HG03575 (cell line): ENCODE results near the gene AFAP1L1.

Experiments
- ATAC-seq: cut with Tn5 transposase; IDR thresholded peaks from one replicate; pipeline ENCODE4 v1.9.1; 2021; ENCODE audit not compliant: unreplicated experiment, insufficient number of reproducible peaks, low FRiP score; ENCODE audit errors: extremely low read depth

Gene AFAP1L1

GRCh38 chr5:149271716-149272563 is at the start of gene AFAP1L1:
TSS of gene AFAP1L1 (plus strand) at chr5:149271859. CDS start at chr5:149271969, 110 bp downstream.
- ATAC-seq: no peak

- no peak for ATAC-seq
Measured at GRCh38 chr5:149223081-149223848, 48.4 kb upstream of the AFAP1L1 start.

- ATAC-seq: no peak
Measured at GRCh38 chr5:149224282-149224681, 47.4 kb upstream of the AFAP1L1 start.

GRCh38 chr5:149227168-149227826 is 44.4 kb upstream of the AFAP1L1 start:
- no peak for ATAC-seq

GRCh38 chr5:149228618-149229297 is 42.9 kb upstream of the AFAP1L1 start:
- no peak for ATAC-seq

GRCh38 chr5:149229298-149229937 is 42.2 kb upstream of the AFAP1L1 start:
- ATAC-seq: no peak

- no peak for ATAC-seq
Measured at GRCh38 chr5:149235841-149236240, 35.8 kb upstream of the AFAP1L1 start.

- no peak for ATAC-seq
Measured at GRCh38 chr5:149237662-149238061, 34.0 kb upstream of the AFAP1L1 start.

- ATAC-seq: no peak
Measured at GRCh38 chr5:149238540-149238939, 33.1 kb upstream of the AFAP1L1 start.

GRCh38 chr5:149239917-149240316 is 31.7 kb upstream of the AFAP1L1 start:
- no peak for ATAC-seq

GRCh38 chr5:149240354-149240998 is 31.2 kb upstream of the AFAP1L1 start:
- no peak for ATAC-seq

- no peak for ATAC-seq
Measured at GRCh38 chr5:149242339-149242738, 29.3 kb upstream of the AFAP1L1 start.

GRCh38 chr5:149246906-149247305 is 24.8 kb upstream of the AFAP1L1 start:
- no peak for ATAC-seq

GRCh38 chr5:149247726-149248125 is 23.9 kb upstream of the AFAP1L1 start:
- ATAC-seq: no peak

GRCh38 chr5:149251546-149251945 is 20.1 kb upstream of the AFAP1L1 start:
- ATAC-seq: no peak

GRCh38 chr5:149254506-149254905 is 17.2 kb upstream of the AFAP1L1 start:
- no peak for ATAC-seq

GRCh38 chr5:149256451-149256850 is 15.2 kb upstream of the AFAP1L1 start:
- no peak for ATAC-seq

GRCh38 chr5:149257131-149257530 is 14.5 kb upstream of the AFAP1L1 start:
- no peak for ATAC-seq
